GM12878 (cell line): ENCODE results near the gene SLC35A4. TPM values are rescaled to one million over a fixed set of nuclear protein-coding genes. Genes with fewer than 3 reads are reported as not detected.

ENCODE experiments used
- ATAC-seq: fragments of 200-7000 bp; cut with Tn5 transposase; 3 replicates; pipeline ENCODE4 v1.9.1; 2020; ENCODE audit warnings: mild to moderate bottlenecking, moderate library complexity
- BruUV-seq: library from RNA; stranded (reverse); fragments of 400-500 nt; replicated peaks from 2 replicates; lab custom pipeline; 2021; lab: Mats Ljungman, UMichigan
- CTCF ChIA-PET: fragments of 300-600 bp; sonication (Branson Sonifier 250); formaldehyde crosslinking; extraction: SDS; loops from one replicate; lab custom pipeline; 2021; ENCODE audit warnings: inconsistent platforms; lab: Yijun Ruan, JAX
- POLR2A ChIA-PET: fragments of 350-600 bp; formaldehyde crosslinking; extraction: SDS; loops from one replicate; lab custom pipeline; 2021; ENCODE audit warnings: inconsistent platforms; lab: Charles Lee
- RAD21 ChIA-PET: fragments of 300-600 bp; sonication (Branson Sonifier 250); formaldehyde crosslinking; loops from one replicate; lab custom pipeline; 2023; ENCODE audit warnings: antibody characterized with exemption; ENCODE audit not compliant: unreplicated experiment; lab: Charles Lee
- SMC1A ChIA-PET: fragments of 300-600 bp; sonication (Branson Sonifier 250); formaldehyde crosslinking; loops from one replicate; lab custom pipeline; 2023; ENCODE audit not compliant: unreplicated experiment, uncharacterized antibody; lab: Charles Lee
- DNase-seq: peaks from one replicate; pipeline ENCODE4 v3.0.0-alpha.2; 2011; ENCODE audit warnings: low read depth, low spot score
- FAIRE-seq: peaks from 3 replicates; lab custom pipeline; 2011; peaks lifted over from hg19 to GRCh38; lab: Jason Lieb, UNC
- H2AFZ ChIP-seq: 2 replicates; pipeline ENCODE4 v1.6.0; 2011; ENCODE audit warnings: low read depth, low read length, control low read depth; ENCODE audit not compliant: control insufficient read depth
- H3K27ac ChIP-seq: 2 replicates; pipeline ENCODE4 v1.5.1; 2011; ENCODE audit warnings: control low read depth; ENCODE audit not compliant: control insufficient read depth, insufficient read depth
- H3K27me3 ChIP-seq, 2 experiments: replicated peaks in 1 of 2; 2 replicates each; pipeline versions ENCODE4 v1.6.0 to v1.6.1; 2011; ENCODE audit warnings: low read length in 1 of 2; ENCODE audit not compliant: control insufficient read depth in 2 of 2, insufficient read depth in 2 of 2
- H3K36me3 ChIP-seq, 2 experiments: 2 replicates each; pipeline ENCODE4 v1.5.1; 2011; ENCODE audit warnings: low read length in 1 of 2; ENCODE audit not compliant: control insufficient read depth in 2 of 2, insufficient read depth in 2 of 2
- H3K4me1 ChIP-seq: 2 replicates; pipeline ENCODE4 v1.6.1; 2011; ENCODE audit warnings: mild to moderate bottlenecking, low read length, moderate library complexity, mixed read lengths; ENCODE audit not compliant: control insufficient read depth, insufficient read depth
- H3K4me2 ChIP-seq: 2 replicates; pipeline ENCODE4 v1.6.0; 2011; ENCODE audit warnings: control low read depth; ENCODE audit not compliant: control insufficient read depth, insufficient read depth
- H3K4me3 ChIP-seq: fragments of 200-600 bp; sonication (generic); 2 replicates; pipeline ENCODE4 v1.5.1; 2016
- H3K79me2 ChIP-seq: 2 replicates; pipeline ENCODE4 v1.6.0; 2011; ENCODE audit warnings: low read length; ENCODE audit not compliant: control insufficient read depth, insufficient read depth
- H3K9ac ChIP-seq: 2 replicates; pipeline ENCODE4 v1.8.0; 2011; ENCODE audit warnings: low read length, control low read depth, mixed read lengths; ENCODE audit not compliant: control insufficient read depth, insufficient read depth
- H3K9me3 ChIP-seq: replicated peaks from 3 replicates; pipeline ENCODE4 v1.5.1; 2011; ENCODE audit warnings: mild to moderate bottlenecking, low read length; ENCODE audit not compliant: control insufficient read depth, insufficient read depth
- H4K20me1 ChIP-seq: 2 replicates; pipeline ENCODE4 v1.6.0; 2011; ENCODE audit not compliant: control insufficient read depth, insufficient read depth
- BACH1 ChIP-seq: fragments of 450-650 bp; IDR thresholded peaks from 2 replicates; pipeline ENCODE4 v1.6.1; 2017; ENCODE audit warnings: mild to moderate bottlenecking, borderline replicate concordance
- CBFB ChIP-seq: IDR thresholded peaks from 2 replicates; pipeline ENCODE4 v1.6.1; 2016; ENCODE audit warnings: antibody characterized with exemption, low read depth
- CREM ChIP-seq: IDR thresholded peaks from 2 replicates; pipeline ENCODE4 v1.6.1; 2014; ENCODE audit warnings: antibody characterized with exemption, low read depth
- EZH2 ChIP-seq: IDR thresholded peaks from 2 replicates; pipeline ENCODE4 v1.6.1; 2012; ENCODE audit warnings: low read depth, mild to moderate bottlenecking, control low read depth, inconsistent platforms, low read length, borderline replicate concordance; ENCODE audit not compliant: control insufficient read depth
- LARP7 ChIP-seq: fragments of 450-650 bp; IDR thresholded peaks from 2 replicates; pipeline ENCODE4 v1.6.1; 2017; ENCODE audit warnings: mild to moderate bottlenecking
- MTA2 ChIP-seq: fragments of 450-650 bp; IDR thresholded peaks from 2 replicates; pipeline ENCODE4 v1.6.1; 2016; ENCODE audit warnings: low read depth, mild to moderate bottlenecking, moderate library complexity
- MYC ChIP-seq: IDR thresholded peaks from 2 replicates; pipeline ENCODE4 v1.6.1; 2011; ENCODE audit warnings: mild to moderate bottlenecking, low read length, moderate library complexity, inconsistent platforms; ENCODE audit not compliant: insufficient read depth, insufficient replicate concordance, insufficient read length, severe bottlenecking
- ZNF384 ChIP-seq: IDR thresholded peaks from 2 replicates; pipeline ENCODE4 v1.6.1; 2012; ENCODE audit warnings: low read depth, mild to moderate bottlenecking, low read length, improper control_type of control experiment, borderline replicate concordance
- ZSCAN29 ChIP-seq: fragments of 450-650 bp; IDR thresholded peaks from 2 replicates; pipeline ENCODE4 v1.6.1; 2017; ENCODE audit warnings: mild to moderate bottlenecking, moderate library complexity
- WGBS: methylation state at CpG from one replicate; pipeline ENCODE4 v1.1.6; 2016; ENCODE audit warnings: low lambda C conversion rate; ENCODE audit not compliant: insufficient replicate concordance, insufficient coverage; ENCODE audit errors: missing lambda C conversion rate; 5-methylcytosine and 5-hydroxymethylcytosine counted together
- in situ Hi-C: fragments of 300-500 bp; cut with MboI; formaldehyde crosslinking; loops from 9 replicates; pipeline ENCODE4 v1.14.3; 2018; ENCODE audit warnings: mixed read lengths
- intact Hi-C: fragments of 100-400 bp; cut with micrococcal nuclease; formaldehyde crosslinking; loops from one replicate; pipeline ENCODE4 v1.14.2; 2022; ENCODE audit not compliant: unreplicated experiment
- polyA plus RNA-seq, 11 experiments: library from polyadenylated mRNA; depleted of rRNA in 4 of 11; unstranded in 6 of 11; stranded (reverse) in 5 of 11; fragments of >200 nt; fragmentation: Nextera tagmentation in 4 of 11; fragmentation: Illumina TruSeq in 1 of 11; extraction: Ambion mirVana in 4 of 11; extraction: Trizol in 1 of 11; gene quantifications; 1 replicate in 1 of 11; 2 replicates in 10 of 11; pipeline versions ENCODE4 v1.2.1 to v1.2.3, GENCODE V29; 2011 to 2016; ENCODE audit warnings: inconsistent platforms in 2 of 11, missing spikeins in 2 of 11, low read depth in 1 of 11
- total RNA-seq, 4 experiments: library from RNA; depleted of rRNA in 3 of 4; stranded (reverse); fragments of >200 nt in 3 of 4; fragmentation: Illumina TruSeq in 1 of 4; extraction: Trizol in 1 of 4; gene quantifications; 2 replicates each; pipeline versions ENCODE4 v1.2.1 to v1.2.3, GENCODE V29; 2013 to 2021
- TF ChIP-seq, protein P1 (sequence below): IDR thresholded peaks from 2 replicates; pipeline ENCODE4 v1.6.1; 2011; ENCODE audit warnings: borderline replicate concordance, low read depth, mild to moderate bottlenecking, moderate library complexity, low read length; ENCODE audit not compliant: insufficient read depth, poor library complexity, severe bottlenecking
- TF ChIP-seq, protein P2 (sequence below): IDR thresholded peaks from 2 replicates; pipeline ENCODE4 v1.6.1; 2012; ENCODE audit warnings: low read depth, low read length, improper control_type of control experiment
- TF ChIP-seq, protein P3 (sequence below): fragments of 450-650 bp; IDR thresholded peaks from 2 replicates; pipeline ENCODE4 v1.6.1; 2017; ENCODE audit warnings: antibody characterized with exemption, mild to moderate bottlenecking, moderate library complexity

SLC35A4 gene
- total and polyA plus RNA-seq, 10 of the 15 experiments (the other 5 are each of a cell fraction or from before 2014, with no cell fraction given), result 23.8 to 167 (median 114) TPM

DNA sequence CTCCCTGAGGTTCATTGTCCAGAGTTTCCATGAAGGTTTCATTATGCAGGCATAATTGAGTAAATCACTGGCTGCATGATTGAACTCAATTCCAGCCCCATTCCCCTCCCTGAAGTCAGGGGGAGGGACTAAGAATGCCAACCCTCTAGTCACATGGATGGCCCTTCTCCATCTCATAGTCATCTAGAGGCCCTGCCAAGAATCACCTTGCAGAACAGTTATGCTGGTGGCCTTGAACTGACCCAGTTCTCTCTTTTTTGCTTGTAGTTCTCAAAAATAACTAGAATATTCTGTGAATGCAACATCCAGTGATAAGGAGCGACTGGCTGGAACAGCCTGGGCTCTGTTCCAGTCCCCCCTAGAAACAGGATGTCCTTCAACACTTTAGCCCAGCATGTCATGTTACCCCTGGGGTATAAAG is 31.7 kb downstream of the SLC35A4 start (continued):
- TF ChIP-seq, protein P1, sequence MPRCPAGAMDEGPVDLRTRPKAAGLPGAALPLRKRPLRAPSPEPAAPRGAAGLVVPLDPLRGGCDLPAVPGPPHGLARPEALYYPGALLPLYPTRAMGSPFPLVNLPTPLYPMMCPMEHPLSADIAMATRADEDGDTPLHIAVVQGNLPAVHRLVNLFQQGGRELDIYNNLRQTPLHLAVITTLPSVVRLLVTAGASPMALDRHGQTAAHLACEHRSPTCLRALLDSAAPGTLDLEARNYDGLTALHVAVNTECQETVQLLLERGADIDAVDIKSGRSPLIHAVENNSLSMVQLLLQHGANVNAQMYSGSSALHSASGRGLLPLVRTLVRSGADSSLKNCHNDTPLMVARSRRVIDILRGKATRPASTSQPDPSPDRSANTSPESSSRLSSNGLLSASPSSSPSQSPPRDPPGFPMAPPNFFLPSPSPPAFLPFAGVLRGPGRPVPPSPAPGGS, result no peak
- no peak for TF ChIP-seq ZNF384

DNA sequence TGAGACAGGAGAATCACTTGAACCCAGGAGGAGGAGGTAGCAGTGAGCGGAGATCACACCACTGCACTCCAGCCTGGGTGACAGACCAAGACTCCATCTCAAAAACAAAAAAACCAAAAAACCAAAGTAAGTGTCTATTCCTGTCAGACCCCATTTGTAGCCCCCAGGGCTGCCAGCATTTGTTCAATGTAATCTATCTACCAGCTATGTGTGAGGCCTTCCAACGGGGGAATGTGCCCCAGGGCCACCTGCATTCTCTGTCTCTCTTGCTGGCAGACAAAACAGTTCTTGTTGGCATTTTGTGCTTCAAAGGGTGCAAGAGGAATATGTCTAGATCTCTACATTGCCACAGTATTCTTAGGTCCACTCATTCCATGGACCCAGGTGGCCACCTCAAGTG is 34.2 kb downstream of the SLC35A4 start:
- TF ChIP-seq, protein P2, sequence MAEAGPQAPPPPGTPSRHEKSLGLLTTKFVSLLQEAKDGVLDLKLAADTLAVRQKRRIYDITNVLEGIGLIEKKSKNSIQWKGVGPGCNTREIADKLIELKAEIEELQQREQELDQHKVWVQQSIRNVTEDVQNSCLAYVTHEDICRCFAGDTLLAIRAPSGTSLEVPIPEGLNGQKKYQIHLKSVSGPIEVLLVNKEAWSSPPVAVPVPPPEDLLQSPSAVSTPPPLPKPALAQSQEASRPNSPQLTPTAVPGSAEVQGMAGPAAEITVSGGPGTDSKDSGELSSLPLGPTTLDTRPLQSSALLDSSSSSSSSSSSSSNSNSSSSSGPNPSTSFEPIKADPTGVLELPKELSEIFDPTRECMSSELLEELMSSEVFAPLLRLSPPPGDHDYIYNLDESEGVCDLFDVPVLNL, result no peak
- TF ChIP-seq, protein P3, sequence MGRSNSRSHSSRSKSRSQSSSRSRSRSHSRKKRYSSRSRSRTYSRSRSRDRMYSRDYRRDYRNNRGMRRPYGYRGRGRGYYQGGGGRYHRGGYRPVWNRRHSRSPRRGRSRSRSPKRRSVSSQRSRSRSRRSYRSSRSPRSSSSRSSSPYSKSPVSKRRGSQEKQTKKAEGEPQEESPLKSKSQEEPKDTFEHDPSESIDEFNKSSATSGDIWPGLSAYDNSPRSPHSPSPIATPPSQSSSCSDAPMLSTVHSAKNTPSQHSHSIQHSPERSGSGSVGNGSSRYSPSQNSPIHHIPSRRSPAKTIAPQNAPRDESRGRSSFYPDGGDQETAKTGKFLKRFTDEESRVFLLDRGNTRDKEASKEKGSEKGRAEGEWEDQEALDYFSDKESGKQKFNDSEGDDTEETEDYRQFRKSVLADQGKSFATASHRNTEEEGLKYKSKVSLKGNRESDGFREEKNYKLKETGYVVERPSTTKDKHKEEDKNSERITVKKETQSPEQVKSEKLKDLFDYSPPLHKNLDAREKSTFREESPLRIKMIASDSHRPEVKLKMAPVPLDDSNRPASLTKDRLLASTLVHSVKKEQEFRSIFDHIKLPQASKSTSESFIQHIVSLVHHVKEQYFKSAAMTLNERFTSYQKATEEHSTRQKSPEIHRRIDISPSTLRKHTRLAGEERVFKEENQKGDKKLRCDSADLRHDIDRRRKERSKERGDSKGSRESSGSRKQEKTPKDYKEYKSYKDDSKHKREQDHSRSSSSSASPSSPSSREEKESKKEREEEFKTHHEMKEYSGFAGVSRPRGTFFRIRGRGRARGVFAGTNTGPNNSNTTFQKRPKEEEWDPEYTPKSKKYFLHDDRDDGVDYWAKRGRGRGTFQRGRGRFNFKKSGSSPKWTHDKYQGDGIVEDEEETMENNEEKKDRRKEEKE, result no peak
- TF ChIP-seq CREM (no peak), MYC (no peak), CBFB (no peak), ZSCAN29 (no peak), LARP7 (no peak), EZH2 (no peak), BACH1 (no peak), MTA2 (no peak)
- H3K4me3 ChIP-seq, result no peak overlapping the region
- no peaks in the 10 kb centered on the region for H3K9me3 ChIP-seq
- ATAC-seq (no peak), DNase-seq (no peak), FAIRE-seq (no peak)
- no peaks in the 10 kb centered on the region for H3K27me3 ChIP-seq
- H3K27ac ChIP-seq, result no peak overlapping the region
- no TSS peak for BruUV-seq
- ChIA-PET POLR2A (no interaction called here), CTCF (no interaction called here), RAD21 (no interaction called here), SMC1A (no interaction called here)
- H4K20me1 ChIP-seq, result no peaks in the 10 kb centered on the region
- 67% methylated on average over 2 of the region's 2 CpGs for WGBS
- in situ Hi-C loops (no loop called here), intact Hi-C loops (no loop called here)
- H3K79me2 ChIP-seq, result no peaks in the 10 kb centered on the region
- no peak overlapping the region for H3K4me2 ChIP-seq
- H3K9ac ChIP-seq, result no peak overlapping the region
- no peaks in the 10 kb centered on the region for H3K36me3 ChIP-seq
- no peak overlapping the region for H2AFZ ChIP-seq
- no peaks in the 10 kb centered on the region for H3K4me1 ChIP-seq
